K562 (cell line): Measurements from ENCODE around the gene F11R. TPM values are rescaled to one million over a fixed set of nuclear protein-coding genes. Genes with fewer than 3 reads are reported as not detected.

Experiments used
- ADNP ChIP-seq: fragments of 200-800 bp; sonication (Bioruptor generic); IDR thresholded peaks from 2 replicates; pipeline ENCODE4 v1.6.1; 2016; ENCODE audit warnings: missing genetic modification characterization, missing compliant biosample characterization
- FOS ChIP-seq: IDR thresholded peaks from 3 replicates; pipeline ENCODE4 v1.6.1; 2011; ENCODE audit not compliant: insufficient read length; ENCODE audit errors: extremely low read depth
- GABPA ChIP-seq: fragments of 200-800 bp; sonication (Bioruptor generic); conservative IDR thresholded peaks from 2 replicates; pipeline ENCODE4 v1.6.1; 2016; ENCODE audit warnings: low read depth, missing genetic modification characterization, missing compliant biosample characterization
- JUND ChIP-seq, 2 experiments: IDR thresholded peaks; 2 replicates in 1 of 2; 3 replicates in 1 of 2; pipeline ENCODE4 v1.6.1; 2011; ENCODE audit warnings: borderline replicate concordance in 2 of 2, low read depth in 2 of 2, low read length in 2 of 2, improper control_type of control experiment in 1 of 2, missing biosample characterization in 1 of 2, missing genetic modification characterization in 1 of 2, missing genetic modification reagents in 1 of 2
- RAD51 ChIP-seq: fragments of 450-650 bp; IDR thresholded peaks from 2 replicates; pipeline ENCODE4 v1.7.1; 2016; ENCODE audit warnings: low read depth, mild to moderate bottlenecking, borderline replicate concordance
- RBBP5 ChIP-seq: fragments of 200-600 bp; sonication (generic); IDR thresholded peaks from 2 replicates; pipeline ENCODE4 v1.6.1; 2012; ENCODE audit warnings: borderline replicate concordance, mild to moderate bottlenecking, low read length, control low read depth, inconsistent platforms; ENCODE audit not compliant: insufficient read depth, poor library complexity, severe bottlenecking
- SAP30 ChIP-seq: fragments of 200-600 bp; sonication (generic); IDR thresholded peaks from 2 replicates; pipeline ENCODE4 v1.6.1; 2012; ENCODE audit warnings: borderline replicate concordance, low read depth, mild to moderate bottlenecking, moderate library complexity, low read length, control low read depth, inconsistent platforms; ENCODE audit not compliant: insufficient read depth, poor library complexity, severe bottlenecking
- STAT5A ChIP-seq: IDR thresholded peaks from 2 replicates; pipeline ENCODE4 v1.6.1; 2012; ENCODE audit warnings: low read length, inconsistent platforms, borderline replicate concordance
- TEAD2 ChIP-seq: fragments of 450-650 bp; IDR thresholded peaks from 2 replicates; pipeline ENCODE4 v1.6.1; 2016; ENCODE audit warnings: missing genetic modification characterization, control low read depth, missing compliant biosample characterization
- ZKSCAN1 ChIP-seq: fragments of 150-350 bp; IDR thresholded peaks from 2 replicates; pipeline ENCODE4 v1.6.1; 2016; ENCODE audit warnings: low read depth, low read length
- ZNF431 ChIP-seq: sonication (generic); formaldehyde crosslinking; IDR thresholded peaks from 2 replicates; pipeline ENCODE4 v1.8.0; 2022; ENCODE audit warnings: mild to moderate bottlenecking, missing genetic modification reagents
- ZNF766 ChIP-seq: fragments of 200-800 bp; sonication (Bioruptor generic); conservative IDR thresholded peaks from 2 replicates; pipeline ENCODE4 v1.6.1; 2016; ENCODE audit warnings: missing genetic modification characterization, missing compliant biosample characterization
- polyA plus RNA-seq, 8 experiments: library from polyadenylated mRNA; depleted of rRNA in 4 of 8; stranded (reverse) in 5 of 8; unstranded in 3 of 8; fragments of >200 nt; fragmentation: Nextera tagmentation in 2 of 8; fragmentation: Illumina TruSeq in 1 of 8; extraction: Ambion mirVana in 2 of 8; extraction: Trizol in 1 of 8; gene quantifications; 2 replicates each; pipeline versions ENCODE4 v1.2.1 to v1.2.3, GENCODE V29; 2011 to 2014; ENCODE audit warnings: inconsistent platforms in 1 of 8, missing spikeins in 1 of 8
- total RNA-seq, 7 experiments: library from RNA; depleted of rRNA in 6 of 7; stranded (reverse); fragments of >200 nt in 6 of 7; fragmentation: Illumina TruSeq in 2 of 7; extraction: Trizol in 2 of 7; gene quantifications; 2 replicates each; pipeline versions ENCODE4 v1.2.1 to v1.2.3, GENCODE V29; 2011 to 2021; ENCODE audit warnings: low replicate concordance in 1 of 7
- TF ChIP-seq, protein P1 (sequence below): fragments of 250-450 bp; sonication (Bioruptor Pico); IDR thresholded peaks from 2 replicates; pipeline ENCODE4 v1.8.0; 2021; ENCODE audit warnings: moderate library complexity, mild to moderate bottlenecking, inconsistent platforms
- TF ChIP-seq, protein P2 (sequence below), 3 experiments: fragments of 200-800 bp in 1 of 3; fragments of 250-450 bp in 1 of 3; fragments of 450-650 bp in 1 of 3; sonication (Bioruptor Pico) in 1 of 3; sonication (Bioruptor generic) in 1 of 3; formaldehyde crosslinking in 1 of 3; IDR thresholded peaks; 2 replicates each; pipeline versions ENCODE4 v1.6.1 to v1.8.0; 2016 to 2022; ENCODE audit warnings: mild to moderate bottlenecking in 2 of 3, missing genetic modification characterization in 2 of 3, missing compliant biosample characterization in 1 of 3, moderate library complexity in 1 of 3
- TF ChIP-seq, protein P3 (sequence below): fragments of 250-450 bp; sonication (Bioruptor Pico); IDR thresholded peaks from 2 replicates; pipeline ENCODE4 v1.4.0; 2020; ENCODE audit warnings: borderline replicate concordance
- TF ChIP-seq, protein P4 (sequence below): fragments of 200-800 bp; sonication (Bioruptor generic); IDR thresholded peaks from 2 replicates; pipeline ENCODE4 v1.6.1; 2017; ENCODE audit warnings: missing genetic modification characterization, missing compliant biosample characterization

Gene F11R
- total and polyA plus RNA-seq, 9 of the 15 experiments (the other 6 are each of a cell fraction or from before 2014, with no cell fraction given) = 27.4 to 187 (median 52.5) TPM

DNA sequence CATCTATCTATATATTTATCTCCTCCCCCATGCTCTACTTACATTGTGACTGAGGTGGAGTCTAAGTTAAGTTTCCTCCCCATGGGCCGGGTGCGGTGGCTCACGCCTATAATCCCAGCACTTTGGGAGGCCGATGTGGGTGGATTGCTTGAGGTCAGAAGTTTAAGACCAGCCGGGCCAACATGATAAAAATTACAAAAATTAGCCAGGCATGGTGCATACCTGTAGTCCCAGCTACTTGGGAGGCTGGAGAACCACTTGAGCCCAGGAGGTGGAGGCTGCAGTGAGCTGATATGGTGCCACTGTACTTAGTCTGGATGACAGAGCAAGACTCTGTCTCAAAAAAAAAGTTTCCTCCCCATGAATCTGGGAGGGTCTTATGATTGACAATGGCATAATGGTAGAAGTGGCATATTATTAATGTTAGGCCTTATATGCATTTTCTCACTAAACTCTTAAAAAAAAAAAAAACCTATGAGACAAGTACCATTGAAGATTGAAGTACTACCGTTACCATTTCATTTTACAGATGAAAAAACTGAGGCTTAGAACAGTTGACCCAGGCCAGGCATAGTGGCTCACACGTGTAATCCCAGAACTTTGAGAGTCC is 11.2 kb downstream of the F11R start (continued):
- TF ChIP-seq SAP30 (no peak), ZNF766 (CRISPR knock-in tag) (peak; percentile 53; the same call in 1 of the 2 replicates), RAD51 (0 out of 2 replicates have a peak, but pooled peaks have one; percentile 7), TEAD2 (tag) (no peak), ZKSCAN1 (no peak), ZNF431 (CRISPR knock-in tag) (no peak), FOS (no peak), STAT5A (peak; percentile 79), RBBP5 (no peak), ADNP (tag) (peak; percentile 80; the same call in 1 of the 2 replicates), GABPA (tag) (no peak), JUND (IDR thresholded peaks at IDR 0.05; ENCODE audit: borderline replicate concordance, low read depth, low read length) (peak; percentile 29; the same call in 1 of the 2 replicates), JUND (tag; IDR thresholded peaks at IDR 0.05; ENCODE audit: borderline replicate concordance, low read depth, low read length) (no peak; the same call in 2 of the 3 replicates)
- TF ChIP-seq, protein P1, sequence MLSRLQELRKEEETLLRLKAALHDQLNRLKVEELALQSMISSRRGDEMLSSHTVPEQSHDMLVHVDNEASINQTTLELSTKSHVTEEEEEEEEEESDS (CRISPR knock-in tag) = no peak
- TF ChIP-seq, protein P2, sequence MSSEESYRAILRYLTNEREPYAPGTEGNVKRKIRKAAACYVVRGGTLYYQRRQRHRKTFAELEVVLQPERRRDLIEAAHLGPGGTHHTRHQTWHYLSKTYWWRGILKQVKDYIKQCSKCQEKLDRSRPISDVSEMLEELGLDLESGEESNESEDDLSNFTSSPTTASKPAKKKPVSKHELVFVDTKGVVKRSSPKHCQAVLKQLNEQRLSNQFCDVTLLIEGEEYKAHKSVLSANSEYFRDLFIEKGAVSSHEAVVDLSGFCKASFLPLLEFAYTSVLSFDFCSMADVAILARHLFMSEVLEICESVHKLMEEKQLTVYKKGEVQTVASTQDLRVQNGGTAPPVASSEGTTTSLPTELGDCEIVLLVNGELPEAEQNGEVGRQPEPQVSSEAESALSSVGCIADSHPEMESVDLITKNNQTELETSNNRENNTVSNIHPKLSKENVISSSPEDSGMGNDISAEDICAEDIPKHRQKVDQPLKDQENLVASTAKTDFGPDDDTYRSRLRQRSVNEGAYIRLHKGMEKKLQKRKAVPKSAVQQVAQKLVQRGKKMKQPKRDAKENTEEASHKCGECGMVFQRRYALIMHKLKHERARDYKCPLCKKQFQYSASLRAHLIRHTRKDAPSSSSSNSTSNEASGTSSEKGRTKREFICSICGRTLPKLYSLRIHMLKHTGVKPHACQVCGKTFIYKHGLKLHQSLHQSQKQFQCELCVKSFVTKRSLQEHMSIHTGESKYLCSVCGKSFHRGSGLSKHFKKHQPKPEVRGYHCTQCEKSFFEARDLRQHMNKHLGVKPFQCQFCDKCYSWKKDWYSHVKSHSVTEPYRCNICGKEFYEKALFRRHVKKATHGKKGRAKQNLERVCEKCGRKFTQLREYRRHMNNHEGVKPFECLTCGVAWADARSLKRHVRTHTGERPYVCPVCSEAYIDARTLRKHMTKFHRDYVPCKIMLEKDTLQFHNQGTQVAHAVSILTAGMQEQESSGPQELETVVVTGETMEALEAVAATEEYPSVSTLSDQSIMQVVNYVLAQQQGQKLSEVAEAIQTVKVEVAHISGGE (CRISPR knock-in tag; IDR thresholded peaks at IDR 0.05) = peak in 1 of 3 experiments; percentile 51; a peak in 1 of 6 replicates
- TF ChIP-seq, protein P3, sequence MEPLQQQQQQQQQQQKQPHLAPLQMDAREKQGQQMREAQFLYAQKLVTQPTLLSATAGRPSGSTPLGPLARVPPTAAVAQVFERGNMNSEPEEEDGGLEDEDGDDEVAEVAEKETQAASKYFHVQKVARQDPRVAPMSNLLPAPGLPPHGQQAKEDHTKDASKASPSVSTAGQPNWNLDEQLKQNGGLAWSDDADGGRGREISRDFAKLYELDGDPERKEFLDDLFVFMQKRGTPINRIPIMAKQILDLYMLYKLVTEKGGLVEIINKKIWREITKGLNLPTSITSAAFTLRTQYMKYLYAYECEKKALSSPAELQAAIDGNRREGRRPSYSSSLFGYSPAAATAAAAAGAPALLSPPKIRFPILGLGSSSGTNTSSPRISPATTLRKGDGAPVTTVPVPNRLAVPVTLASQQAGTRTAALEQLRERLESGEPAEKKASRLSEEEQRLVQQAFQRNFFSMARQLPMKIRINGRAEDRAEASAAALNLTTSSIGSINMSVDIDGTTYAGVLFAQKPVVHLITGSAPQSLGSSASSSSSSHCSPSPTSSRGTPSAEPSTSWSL (CRISPR knock-in tag) = no peak
- TF ChIP-seq, protein P4, sequence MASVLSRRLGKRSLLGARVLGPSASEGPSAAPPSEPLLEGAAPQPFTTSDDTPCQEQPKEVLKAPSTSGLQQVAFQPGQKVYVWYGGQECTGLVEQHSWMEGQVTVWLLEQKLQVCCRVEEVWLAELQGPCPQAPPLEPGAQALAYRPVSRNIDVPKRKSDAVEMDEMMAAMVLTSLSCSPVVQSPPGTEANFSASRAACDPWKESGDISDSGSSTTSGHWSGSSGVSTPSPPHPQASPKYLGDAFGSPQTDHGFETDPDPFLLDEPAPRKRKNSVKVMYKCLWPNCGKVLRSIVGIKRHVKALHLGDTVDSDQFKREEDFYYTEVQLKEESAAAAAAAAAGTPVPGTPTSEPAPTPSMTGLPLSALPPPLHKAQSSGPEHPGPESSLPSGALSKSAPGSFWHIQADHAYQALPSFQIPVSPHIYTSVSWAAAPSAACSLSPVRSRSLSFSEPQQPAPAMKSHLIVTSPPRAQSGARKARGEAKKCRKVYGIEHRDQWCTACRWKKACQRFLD (CRISPR knock-in tag) = peak; percentile 57; the same call in 1 of the 2 replicates
